Stimulated activated CD4-positive, alpha-beta T cell treated with anti-CD3 and anti-CD28 coated beads, Interleukin-15, amount 100 ng/mL, for 48 hours (primary cell): ENCODE measurements around the gene CNPY2.
"Not testable (repeated sequence)": the region's sequence is repeated elsewhere in the genome, so short reads cannot be mapped to it uniquely, and the experiment has no call there.

ENCODE experiments used
- DNase-seq, 2 donors: peaks; one replicate each; pipeline ENCODE4 v3.0.0-alpha.2; 2020; ENCODE audit warnings: low read depth in 2 of 2

Gene CNPY2

DNA sequence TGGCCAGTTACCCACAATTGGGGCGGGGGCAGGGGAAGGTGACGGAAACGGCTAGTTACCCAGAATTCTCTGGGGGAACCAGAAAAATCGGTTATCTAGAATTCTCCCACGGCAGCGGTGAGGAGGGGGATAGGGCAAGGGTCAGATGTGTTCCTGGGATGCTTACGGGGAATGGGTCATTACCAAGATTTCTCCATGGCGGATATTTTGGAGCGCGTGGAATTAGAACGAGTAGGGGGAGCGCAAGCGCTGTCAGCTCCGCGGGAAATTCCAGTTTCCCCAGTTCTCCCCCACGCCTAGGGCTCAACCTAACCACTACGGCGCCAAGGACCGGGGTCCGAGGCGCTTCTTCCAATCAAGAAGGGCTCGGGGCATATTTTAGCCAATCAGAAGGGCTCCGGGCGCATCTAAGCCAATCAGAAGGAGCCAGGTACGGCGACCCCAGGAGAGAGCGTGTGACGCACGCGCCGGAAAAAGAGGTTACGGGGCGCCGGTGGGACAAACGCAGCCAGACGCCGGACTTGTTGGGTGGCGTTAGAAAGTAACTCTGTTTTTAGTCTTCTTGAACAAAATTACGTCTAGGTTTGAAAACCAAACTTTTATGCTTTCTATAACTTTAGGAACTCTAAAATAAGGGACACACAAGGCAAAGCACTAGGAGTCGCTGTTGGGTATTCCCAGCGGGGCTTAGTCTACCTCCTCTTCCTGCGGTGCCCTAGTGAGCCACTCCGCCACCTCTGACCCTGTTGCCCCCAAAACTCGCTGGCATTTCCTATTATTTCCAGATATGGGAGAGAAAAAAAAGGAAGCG lies 18.1 kb upstream of the CNPY2 start, which contains the start of gene PAN2:
TSS of gene PAN2 (minus strand) at position 322 of the 811 bp plus-strand sequence. CDS start 906 bp downstream, outside the sequence.
- DNase-seq, result peak; percentile 90 to 92

DNA sequence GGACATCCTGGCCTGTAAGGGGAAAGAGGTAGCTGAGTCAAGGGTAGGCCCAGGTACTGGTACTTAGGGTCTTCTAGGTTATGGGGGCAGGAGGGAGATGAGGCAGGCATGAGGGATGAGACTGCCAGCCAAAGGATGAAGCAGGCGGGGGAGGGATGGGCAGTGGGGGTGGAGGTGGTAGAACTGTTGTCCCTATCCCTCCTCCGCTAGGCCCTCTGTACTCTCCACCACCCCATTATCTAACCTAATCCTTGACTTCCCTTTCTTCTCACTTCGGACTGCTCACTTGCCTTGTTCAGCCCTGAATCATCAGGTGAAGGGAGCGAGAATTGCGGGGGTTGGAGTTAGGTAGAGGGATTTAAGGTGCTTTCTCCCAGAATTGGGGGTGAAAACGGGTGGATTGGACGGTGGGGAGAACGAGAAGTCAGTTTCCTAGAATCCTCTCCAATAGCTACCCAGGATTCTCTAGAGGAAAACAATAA lies 17.4 kb upstream of the CNPY2 start:
- no peak for DNase-seq

DNA sequence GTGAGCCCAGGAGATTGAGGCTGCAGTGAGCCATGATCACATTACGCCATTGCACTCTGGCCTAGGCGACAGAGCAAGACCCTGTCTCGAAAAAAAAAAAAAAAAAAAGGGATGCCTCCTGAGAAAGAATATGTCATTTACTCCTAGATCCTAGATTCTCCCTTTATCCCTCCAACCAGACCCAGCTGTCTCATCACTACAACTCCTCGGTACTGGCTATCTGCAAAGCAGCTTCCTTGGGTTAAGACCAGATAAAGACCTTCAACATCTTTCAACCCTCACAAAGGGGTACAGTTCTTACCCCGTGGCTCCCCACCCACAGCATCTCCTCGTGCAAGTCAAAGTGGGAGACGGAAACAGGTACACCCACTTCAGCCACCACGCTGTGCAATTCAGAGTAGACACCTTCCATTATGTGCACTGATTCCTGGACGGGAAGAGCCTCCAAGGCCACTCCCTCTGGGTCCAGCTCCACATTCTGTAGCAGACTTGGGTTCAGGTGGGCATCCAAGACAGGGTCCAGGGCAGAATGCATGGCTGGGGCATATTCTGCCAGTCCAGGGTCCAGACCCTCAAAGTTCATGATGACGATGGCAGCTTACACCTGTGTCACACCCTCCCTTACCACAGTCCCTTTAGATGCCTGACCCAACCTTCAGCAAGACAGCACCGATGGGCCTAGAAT lies 16.9 kb upstream of the CNPY2 start:
- no peak for DNase-seq

DNA sequence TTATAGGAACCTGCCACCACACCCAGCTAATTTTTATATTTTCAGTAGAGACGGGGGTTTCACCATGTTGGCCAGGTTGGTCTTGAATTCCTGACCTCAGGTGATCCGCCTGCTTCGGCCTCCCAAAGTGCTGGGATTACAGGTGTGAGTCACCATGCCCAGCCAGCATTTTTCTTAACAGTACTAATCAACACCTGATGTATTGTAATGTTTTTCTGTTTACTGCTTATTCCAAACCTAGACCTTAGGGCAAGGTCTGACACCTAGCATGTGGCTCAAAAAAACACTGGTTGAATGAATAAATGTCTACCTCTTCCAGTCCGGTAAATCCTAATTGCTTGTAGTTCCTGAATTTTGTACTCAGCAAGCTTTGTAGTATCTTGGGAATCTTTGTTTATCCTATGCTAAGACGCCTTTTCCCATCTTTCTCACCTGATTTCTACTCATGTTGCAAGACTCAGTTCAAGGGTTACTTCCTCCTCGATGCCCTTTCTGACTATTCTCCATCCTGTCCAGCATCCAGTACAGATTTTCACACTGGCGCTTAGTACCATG lies 15.2 kb upstream of the CNPY2 start:
- no peak for DNase-seq

DNA sequence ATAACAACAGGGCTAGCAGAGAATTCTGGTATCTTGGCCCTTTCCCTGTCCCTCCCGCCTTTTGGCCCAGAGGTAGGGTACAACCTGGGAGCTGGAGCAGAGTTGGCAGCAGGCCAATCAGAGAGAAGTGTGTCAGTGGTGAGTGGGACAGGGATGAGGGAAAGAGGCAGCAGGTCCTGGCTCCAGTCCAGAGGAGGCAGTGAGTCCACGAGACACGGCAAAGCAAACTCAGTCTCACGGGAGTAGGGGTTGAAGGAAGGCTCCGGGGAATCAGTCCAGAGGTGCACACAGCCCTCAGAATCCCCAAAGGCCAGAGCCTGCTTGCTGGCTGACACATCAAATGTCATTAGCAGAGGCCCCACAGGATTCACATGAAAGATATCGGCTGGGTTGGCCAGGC lies 10.7 kb upstream of the CNPY2 start:
- DNase-seq, result no peak

DNA sequence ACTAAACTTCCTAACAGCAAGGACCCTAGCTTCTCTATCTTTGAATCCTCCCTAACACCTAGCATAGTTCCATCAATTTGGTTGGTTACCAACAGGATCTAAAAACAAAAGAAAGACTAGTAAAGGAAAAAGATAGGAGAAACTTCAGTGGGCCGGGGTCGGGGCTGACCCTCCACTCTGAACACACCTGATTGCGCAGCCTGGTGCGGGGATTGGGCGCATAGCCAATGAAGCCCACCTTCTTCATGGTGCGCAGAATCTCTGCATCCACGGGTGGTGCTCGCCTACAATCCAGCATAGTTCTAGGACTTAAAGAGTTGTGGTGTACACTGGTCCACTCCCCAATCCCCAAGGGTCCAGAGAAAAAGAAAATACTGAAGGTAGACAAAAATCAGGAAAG lies 10.3 kb upstream of the CNPY2 start:
- DNase-seq, result no peak

DNA sequence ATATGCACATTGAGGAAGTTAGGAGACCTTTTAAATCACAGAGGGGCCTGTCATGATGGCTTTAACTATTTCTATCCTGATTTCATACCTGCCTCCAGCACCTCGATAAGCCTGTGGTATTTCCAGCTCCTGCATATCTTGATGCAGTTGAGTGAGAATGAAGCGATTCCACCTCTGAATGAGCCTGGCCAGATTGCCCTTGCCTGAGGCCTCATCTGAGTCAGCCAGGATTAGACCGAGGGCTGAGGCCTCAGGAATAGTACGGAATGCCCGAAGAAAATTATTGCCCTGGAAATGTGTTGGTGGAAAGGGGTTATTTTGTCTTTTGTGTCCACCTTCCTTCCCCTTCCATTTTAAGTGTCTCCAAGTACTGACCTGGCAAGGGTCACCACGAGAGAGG lies 8.4 kb upstream of the CNPY2 start:
- no peak for DNase-seq

DNA sequence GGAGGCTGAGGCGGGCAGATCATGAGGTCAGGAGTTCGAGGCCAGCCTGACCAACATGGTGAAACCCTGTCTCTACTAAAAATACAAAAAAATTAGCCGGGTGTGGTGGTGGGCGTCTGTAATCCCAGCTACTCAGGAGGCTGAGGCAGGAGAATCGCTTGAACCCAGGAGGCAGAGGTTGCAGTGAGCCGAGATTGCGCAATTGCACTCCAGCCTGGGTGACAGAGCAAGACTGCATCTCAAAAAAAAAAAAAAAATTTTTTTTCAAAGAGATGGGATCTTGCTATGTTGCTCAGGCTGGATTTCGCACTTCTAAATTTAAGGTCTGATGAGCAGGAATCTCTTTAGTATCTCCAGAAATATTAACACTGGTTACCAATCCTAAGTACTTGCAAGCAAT lies 5.8 kb upstream of the CNPY2 start:
- DNase-seq, result not testable (repeated sequence)

DNA sequence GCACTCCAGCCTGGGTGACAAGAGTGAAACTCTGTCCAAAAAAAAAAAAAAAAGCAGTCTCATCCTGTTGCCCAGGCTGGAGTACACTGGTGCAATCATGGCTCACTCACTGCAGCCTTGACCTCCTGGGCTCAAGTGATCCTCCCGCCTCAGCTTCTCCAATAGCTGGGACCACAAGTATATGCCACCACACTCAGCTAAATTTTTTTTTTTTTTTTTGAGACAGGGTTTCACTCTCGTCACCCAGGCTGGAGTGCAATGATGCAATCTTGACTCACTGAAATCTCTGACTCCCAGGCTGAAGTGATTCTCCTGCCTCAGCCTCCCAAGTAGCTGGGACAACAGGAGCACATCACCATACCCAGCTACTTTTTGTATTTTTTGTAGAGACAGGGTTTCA lies 5.2 kb upstream of the CNPY2 start:
- DNase-seq, result no peak

DNA sequence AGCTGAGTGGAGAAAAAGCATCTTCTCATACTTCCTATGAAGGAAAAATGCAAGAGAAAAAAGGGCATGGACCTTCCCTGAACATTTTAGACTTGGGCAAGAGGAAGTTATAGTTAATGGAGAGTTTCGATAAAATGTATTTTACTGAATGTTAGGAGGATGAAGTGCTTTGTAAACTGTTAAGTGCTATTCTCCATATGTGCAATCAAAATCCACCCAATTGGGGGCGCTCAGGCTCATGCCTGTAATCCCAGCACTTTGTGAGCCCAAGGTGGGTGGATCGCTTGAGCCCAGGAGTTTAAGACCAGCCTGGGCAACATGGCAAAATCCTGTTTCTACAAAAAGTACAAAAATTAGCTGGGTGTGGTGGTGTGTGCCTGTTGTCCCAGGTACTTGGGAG lies 1.9 kb upstream of the CNPY2 start:
- no peak for DNase-seq

DNA sequence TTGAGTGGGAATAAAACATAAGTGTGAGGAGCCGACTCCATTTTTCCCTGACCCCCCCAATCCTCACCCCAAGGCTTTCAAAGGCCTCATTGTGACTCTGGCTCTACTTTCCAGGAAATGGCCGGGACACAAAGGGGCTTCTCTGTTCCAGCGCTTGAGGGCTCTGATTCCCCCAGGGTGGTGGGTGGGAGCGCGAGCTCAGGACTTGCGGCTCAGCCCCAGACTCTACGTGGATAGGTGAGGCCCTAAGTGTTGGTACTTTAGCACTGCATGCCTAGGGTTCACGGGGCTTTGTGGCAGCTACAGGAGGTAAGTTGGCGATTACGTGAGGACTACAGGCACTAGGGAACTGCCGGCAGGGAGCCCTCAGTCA lies 553 bp downstream of the CNPY2 start:
- no peak for DNase-seq

DNA sequence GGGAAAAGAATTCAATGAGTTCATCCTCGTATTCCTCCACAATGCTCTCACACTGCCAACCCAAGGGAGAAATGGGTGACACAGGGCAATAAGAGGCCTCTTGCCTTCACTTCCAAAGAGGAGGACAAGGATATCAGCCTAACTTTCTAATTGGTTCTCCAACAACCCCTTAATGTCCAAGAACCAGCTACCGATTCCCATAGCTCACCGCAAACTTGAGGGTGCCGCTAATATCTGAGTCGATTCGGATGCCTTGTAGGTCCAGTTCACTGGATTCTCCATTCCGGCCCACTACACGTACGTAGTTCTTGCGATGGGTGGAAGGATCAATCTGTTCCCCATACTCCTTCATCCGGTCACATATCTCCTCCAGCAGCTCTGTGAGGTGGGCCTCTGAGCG lies 4.8 kb downstream of the CNPY2 start:
- DNase-seq, result no peak

DNA sequence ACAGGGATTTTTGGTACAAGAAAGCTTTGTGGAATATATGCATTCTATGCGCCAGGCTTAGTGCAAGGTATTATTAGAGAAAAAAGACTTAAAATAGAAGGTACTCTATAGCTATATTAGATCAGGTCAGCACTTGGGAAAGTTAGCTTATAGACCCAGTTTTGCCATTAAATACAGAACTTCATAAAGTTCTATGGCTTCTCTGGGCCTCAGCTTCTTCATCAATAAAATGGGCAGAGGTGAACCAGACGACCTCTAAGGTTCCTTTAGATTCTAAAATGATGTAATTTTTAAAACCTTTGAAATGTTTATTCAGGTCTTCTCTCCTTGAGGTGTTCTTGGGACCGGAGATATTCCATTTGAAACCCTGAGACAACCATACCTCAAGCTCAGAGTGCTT lies 7.1 kb downstream of the CNPY2 start:
- DNase-seq, result no peak

DNA sequence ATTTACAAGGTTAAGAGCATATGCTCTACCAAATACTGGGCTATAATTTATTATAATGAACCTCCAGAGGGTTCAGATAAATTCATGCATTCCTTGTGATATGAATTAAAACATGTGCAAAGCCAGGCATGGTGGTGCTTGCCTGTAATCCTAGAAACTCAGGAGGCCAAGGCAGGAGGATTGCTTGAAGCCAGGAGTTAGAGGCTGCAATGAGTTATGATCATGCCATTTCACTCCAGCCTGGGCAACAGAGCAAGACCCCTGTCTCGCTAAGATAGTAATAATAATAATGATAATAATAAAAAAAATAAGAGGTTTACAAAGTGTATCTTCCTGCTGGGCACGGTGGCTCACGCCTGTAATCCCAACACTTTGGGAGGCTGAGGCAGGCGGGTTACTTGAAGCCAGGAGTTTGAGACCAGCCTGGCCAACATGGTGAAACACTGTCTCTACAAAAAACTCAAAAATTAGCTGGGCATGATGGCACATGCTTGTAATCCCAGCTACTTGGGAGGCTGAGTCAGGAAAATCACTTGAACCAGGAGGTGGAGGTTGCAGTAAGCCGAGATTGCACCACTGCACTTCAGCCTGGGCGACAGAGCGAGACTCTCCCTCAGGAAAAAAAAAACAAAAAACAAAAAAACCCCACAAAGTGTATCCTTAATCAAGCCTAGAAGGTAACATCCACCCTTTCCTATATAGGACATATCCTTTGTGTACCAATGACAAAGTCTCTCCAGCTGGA lies 8.4 kb downstream of the CNPY2 start:
- no peak for DNase-seq

DNA sequence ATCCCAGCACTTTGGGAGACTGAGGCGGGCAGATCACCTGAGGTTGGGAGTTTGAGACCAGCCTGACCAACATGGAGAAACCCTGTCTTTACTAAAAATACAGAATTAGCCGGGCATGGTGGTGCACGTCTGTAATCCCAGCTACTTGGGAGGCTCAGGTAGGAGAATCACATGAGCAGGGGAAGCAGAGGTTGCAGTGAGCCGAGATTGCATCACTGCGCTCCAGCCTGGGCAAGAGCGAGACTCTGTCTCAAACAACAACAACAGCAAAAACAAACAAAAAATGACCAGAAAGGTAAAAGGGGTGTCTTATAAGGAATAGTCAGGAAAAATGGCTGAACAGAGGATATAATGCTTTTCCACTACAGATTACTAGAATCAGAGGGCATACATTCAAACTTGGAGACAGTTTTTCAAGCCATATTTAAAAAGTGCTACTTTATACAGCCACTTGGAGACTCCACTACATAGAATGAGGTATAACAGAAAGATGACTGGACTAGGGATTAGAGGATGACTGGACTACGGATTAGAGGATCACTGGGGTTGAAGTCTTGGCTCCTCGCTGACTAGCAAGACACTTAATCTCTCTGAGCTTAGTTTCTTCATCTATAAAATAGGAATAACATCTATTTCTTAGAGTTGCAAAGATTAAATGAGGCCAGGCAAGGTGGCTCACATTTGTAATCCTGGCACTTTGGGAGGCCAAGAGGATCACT lies 10.8 kb downstream of the CNPY2 start:
- no peak for DNase-seq

DNA sequence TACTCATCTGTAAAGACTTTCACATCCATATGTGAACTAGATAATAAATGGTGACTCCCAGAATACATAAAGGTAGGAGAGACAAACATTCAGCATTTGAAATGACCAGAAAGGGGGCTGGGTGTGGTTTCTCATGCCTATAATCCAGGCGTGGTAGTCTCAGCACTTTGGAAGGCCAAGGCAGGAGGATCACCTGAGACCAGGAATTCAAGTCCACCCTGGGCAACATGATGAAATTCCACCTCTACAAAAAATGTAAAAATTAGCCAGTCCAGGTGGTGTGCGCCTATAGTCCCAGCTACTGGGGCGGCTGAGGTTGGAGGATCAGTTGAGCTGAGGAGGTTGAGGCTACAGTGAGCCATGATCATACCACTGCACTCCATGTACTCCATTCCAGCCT lies 11.5 kb downstream of the CNPY2 start:
- DNase-seq, result no peak

DNA sequence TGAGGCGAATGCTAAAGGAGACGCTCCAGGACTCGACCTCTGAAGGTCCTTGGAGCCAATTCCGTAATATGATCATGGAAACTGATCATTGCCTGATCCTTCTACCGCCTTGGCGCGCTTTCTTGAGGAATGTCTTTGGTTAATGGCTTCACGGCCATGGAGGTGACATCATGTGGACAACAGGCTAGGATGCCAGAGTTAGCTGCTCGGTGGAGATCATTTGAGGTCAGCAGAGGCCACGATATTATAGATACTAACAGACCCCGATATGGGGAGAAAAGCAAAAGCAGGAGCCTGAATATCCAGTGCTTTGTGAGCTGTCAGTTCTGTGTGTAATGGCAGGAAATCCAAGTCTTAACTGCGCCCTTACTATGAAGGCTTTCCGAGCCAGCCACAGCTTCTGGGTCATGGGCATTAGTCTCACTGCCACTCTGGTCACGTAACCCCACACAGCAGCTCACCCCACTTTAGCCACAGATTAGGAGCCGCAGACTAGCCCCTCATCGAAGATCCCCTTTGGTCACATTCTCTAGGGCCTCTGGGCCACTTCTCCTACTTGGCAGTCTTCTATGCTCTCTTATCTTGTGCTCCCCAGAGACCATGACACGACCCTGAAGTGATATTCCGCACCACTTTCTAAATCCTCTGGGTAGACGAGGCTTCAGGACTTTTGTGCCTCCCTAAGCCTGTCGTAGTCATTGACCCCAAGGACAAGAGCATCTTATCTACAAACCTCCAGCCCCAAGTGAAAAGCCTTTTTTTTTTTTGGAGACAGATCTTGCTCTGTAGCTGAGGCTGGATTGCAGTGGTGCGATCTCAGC lies 14.9 kb downstream of the CNPY2 start:
- no peak for DNase-seq

DNA sequence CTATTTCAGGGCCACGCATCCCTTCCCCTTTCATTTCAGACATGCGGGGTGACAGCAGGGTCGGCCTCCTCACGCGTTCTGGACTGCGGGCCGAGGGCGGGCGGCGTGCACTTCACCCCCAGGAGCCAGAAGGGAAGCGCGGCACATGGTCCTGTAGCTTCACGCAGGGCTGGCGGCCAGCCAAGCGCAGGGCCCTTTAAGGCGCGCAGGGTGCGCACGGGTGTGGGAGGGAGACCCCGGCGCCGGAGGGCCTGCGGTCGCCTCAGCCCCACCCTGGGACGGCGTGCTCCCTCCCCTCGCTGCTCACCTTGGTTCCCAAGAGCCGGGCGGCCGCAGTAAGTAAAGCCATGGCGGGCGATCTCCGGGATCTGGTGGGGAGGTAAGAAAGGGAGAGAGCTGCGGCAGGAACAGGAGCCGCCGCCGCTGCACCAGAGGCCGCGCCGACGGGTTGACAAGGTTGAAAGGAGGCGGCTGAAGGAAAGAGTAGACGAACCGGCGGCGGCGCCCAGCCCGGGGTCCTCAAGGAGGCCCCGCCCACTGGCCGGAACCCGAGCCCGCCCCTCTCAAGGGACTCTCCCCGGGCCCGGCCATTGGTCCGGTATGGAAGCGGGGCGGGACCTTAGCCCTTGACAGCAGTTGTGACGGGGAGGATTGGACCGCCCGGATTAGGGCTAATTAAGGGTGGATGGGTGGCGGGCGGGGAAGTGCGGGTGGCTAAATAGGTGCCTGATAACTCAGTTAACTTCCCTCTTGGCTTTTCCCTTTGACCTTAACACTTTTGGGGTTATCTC lies 15.7 kb downstream of the CNPY2 start, which contains the start of gene CS:
TSS of gene CS (minus strand) at position 478 of the 791 bp plus-strand sequence. CDS start at position 349, 129 bp downstream.
- DNase-seq, result peak; percentile 99

DNA sequence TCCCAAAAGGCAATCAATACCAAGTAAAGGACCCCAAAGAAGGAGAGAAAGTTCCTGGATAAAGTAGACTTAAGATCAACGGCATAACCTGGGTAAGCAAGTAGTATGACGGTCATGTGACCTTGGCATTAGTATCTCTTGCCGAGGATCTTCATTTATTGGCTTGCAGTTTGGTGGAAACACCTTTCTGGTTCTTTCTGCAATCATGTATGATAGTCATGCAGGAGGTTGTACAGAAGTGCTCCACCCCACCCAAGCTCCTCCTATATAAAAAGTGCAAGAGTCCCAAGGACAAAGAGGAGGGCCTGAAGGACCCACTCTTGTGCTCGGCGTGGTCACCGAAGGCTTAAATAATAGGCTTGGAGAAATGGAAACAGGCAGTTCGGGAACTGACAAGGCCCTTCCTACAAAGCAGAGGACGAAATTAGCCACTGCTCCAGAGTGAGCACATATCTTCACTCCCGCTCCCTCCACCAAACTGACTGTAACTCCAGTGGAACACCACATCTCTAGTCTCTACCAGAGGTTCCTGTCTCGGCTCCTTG lies 16.4 kb downstream of the CNPY2 start:
- DNase-seq, result no peak
